Rectal smooth muscle tissue (tissue), 1 donor: ENCODE data around the gene MKX.

Experiments
- H3K27ac ChIP-seq: one replicate; pipeline ENCODE4 v1.7.0; 2013; ENCODE audit warnings: low read depth, low read length, inconsistent platforms
- H3K27me3 ChIP-seq: one replicate; pipeline ENCODE4 v1.7.0; 2013; ENCODE audit warnings: low read length; ENCODE audit not compliant: control insufficient read depth, insufficient read depth
- H3K36me3 ChIP-seq: one replicate; pipeline ENCODE4 v1.7.0; 2013; ENCODE audit warnings: low read length; ENCODE audit not compliant: control insufficient read depth, insufficient read depth
- H3K4me1 ChIP-seq: one replicate; pipeline ENCODE4 v1.7.0; 2013; ENCODE audit warnings: low read length; ENCODE audit not compliant: control insufficient read depth, insufficient read depth
- H3K4me3 ChIP-seq: one replicate; pipeline ENCODE4 v1.7.0; 2013; ENCODE audit warnings: low read length
- H3K9ac ChIP-seq: one replicate; pipeline ENCODE4 v1.7.0; 2013; ENCODE audit warnings: low read length

Gene MKX

DNA sequence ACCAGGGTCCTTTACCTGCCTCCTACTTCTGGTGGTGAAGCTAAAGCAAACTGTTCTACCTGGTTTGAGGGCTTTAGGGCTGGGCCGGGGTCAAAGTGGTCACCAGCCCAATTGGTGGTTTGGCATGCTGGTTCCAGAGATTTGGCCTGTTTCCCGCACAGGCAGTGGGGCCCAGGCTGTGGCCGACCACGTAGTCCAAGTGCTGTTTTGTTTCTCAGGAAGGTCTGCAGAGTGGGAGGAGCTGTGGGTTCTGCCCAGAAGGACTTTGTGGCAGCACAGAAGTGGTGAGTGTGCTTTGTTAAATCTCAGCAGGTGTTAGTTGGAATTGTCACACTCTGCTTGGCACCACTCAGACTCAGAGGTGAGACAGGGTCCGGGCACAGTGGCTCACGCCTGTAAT, 85.8 kb downstream of the MKX start:
- Histone ChIP-seq H3K9ac (no peak overlapping the region), H3K4me3 (no peak overlapping the region), H3K27me3 (no peaks in the 10 kb centered on the region), H3K4me1 (no peaks in the 10 kb centered on the region), H3K36me3 (no peaks in the 10 kb centered on the region), H3K27ac (no peak overlapping the region)

DNA sequence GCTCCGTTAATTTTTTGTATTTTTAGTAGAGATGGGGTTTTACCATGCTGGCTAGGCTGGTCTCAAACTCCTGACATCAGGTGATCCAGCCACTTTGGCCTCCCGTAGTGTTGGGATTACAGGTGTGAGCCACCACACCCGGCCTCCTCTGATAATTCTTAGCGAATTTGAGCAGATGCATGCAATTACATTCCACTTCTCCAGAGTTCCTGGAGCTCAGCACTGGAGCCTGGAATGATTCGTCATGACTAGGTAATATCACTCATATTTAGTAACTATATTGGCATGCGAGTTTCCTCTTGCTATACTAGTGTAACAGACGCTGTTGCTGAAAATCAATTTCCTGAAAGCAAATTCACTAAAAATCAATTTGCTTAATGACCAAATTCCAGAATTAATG, 86.8 kb downstream of the MKX start:
- Histone ChIP-seq H3K36me3 (no peaks in the 10 kb centered on the region), H3K9ac (no peak overlapping the region), H3K4me3 (no peak overlapping the region), H3K4me1 (no peaks in the 10 kb centered on the region), H3K27ac (no peak overlapping the region), H3K27me3 (no peaks in the 10 kb centered on the region)

DNA sequence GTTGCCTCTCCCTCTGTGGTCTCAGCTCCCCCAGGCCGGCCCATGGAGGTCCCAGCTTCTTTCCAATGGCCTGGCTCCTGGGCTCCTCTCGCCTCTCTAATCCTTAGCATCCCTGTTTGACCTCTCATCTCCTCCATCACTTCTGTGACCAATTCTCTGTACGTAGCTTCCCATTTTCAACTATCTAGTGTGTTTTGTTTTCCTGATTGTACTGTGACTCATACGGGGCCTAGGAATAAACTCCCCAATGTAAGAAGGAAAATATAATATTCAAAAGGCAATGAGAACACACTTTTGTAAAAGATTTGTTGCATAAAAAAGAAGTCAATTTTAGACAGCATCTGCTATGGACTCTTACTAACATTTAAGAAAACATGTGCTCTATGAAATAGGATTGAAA, 90.3 kb downstream of the MKX start:
- Histone ChIP-seq H3K4me1 (no peaks in the 10 kb centered on the region), H3K36me3 (no peaks in the 10 kb centered on the region), H3K27ac (no peak overlapping the region), H3K27me3 (no peaks in the 10 kb centered on the region), H3K4me3 (no peak overlapping the region), H3K9ac (no peak overlapping the region)

DNA sequence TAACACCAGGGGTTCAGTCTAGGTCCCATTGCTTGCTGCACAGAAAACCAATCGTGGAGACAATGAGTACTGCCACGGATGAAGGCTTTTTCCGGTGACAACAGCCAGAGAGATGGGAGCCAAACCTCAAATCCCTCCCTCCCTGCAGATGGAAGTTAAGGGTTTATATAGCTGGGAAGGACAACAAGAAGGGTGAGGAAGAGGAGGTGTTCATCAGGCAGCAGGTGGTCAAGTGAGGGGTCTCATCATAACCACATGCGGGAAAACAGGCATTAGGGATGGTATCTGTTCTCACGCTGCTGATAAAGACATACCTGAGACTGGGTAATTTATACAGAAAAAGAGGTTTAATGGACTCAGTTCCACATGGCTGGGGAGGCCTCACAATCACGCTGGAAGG, 91.3 kb downstream of the MKX start:
- no peak overlapping the region for H3K4me3 ChIP-seq
- H3K27me3 ChIP-seq: no peaks in the 10 kb centered on the region
- H3K4me1 ChIP-seq: no peaks in the 10 kb centered on the region
- H3K9ac ChIP-seq: no peak overlapping the region
- H3K27ac ChIP-seq: no peak overlapping the region
- H3K36me3 ChIP-seq: no peaks in the 10 kb centered on the region

DNA sequence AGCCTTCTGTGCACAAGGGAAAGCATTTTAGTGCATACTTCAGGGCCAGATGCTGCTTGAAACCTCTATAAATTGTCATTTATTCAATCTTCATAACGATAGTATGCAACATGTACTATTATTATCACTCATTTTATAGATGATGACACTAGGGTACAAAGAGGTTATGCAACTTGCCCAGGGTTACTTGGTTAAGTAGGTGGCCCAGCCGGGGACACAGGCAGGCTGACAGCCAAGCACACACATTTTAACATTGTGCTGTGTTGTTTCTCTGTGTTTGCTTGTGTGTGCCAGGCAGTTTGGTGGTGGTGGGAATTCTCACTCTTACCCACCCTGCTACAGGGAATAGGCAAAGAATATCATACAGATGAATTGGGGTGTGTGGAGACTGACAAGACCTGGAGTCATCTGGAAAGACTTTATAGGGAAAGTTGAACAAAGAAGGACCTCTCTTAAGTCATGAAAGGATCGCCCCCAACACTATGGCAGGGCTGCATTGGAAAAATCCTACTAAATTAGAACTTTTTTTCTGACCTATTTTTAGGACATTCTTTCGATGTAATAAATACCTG, 98.9 kb downstream of the MKX start:
- no peak overlapping the region for H3K27ac ChIP-seq
- no peak overlapping the region for H3K9ac ChIP-seq
- H3K4me3 ChIP-seq: no peak overlapping the region
- no peaks in the 10 kb centered on the region for H3K36me3 ChIP-seq
- no peaks in the 10 kb centered on the region for H3K4me1 ChIP-seq
- no peaks in the 10 kb centered on the region for H3K27me3 ChIP-seq

DNA sequence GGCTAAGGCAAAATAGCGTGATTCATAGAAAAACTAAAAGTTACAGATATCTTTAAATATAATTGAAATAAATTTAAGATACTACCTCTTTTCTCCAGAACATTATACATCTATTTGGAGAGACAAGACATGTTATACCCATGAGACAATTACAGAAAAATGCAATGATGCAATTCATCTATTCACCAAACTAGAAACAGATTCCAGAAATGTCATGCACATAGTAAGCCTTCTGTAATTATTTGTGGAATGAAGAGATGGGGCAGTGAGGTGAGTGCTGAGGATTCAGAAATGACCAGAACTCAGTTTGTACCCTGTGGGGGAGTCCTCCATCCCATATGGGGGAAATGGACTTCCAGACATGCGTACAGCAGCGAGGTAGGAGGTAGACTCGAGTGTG, 99.4 kb downstream of the MKX start:
- H3K4me1 ChIP-seq: no peaks in the 10 kb centered on the region
- no peak overlapping the region for H3K27ac ChIP-seq
- H3K4me3 ChIP-seq: no peak overlapping the region
- no peaks in the 10 kb centered on the region for H3K36me3 ChIP-seq
- no peak overlapping the region for H3K9ac ChIP-seq
- no peaks in the 10 kb centered on the region for H3K27me3 ChIP-seq

DNA sequence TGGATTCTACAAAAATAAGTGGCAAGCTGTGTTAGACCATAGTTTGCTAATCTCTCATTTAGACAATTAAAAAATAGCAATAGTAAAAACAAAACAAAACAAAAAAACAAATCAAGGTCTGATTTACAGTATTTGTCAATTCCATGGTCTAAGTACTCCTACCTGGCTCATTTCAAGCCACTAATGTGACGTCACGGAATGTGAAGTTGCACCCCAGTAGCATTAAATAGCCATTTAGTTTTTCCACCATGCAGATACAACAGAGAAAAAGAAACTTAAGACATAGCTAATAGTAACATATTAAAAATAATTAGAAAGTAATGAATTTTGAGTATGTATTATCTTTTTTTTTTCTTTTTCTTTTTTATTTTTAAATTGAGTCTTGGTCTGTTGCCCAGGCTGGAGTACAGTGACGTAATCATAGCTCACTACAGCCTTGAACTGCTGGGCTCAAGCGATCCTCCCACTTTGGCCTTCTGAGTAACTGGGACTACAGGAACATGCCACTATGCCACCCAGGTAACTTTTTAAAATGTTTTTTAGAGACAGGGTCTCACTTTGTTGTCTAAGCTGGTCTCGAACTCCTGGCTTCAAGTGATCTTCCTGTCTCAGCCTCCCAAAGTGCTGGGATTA, 101.2 kb downstream of the MKX start:
- no peak overlapping the region for H3K4me3 ChIP-seq
- no peak overlapping the region for H3K27ac ChIP-seq
- no peaks in the 10 kb centered on the region for H3K36me3 ChIP-seq

DNA sequence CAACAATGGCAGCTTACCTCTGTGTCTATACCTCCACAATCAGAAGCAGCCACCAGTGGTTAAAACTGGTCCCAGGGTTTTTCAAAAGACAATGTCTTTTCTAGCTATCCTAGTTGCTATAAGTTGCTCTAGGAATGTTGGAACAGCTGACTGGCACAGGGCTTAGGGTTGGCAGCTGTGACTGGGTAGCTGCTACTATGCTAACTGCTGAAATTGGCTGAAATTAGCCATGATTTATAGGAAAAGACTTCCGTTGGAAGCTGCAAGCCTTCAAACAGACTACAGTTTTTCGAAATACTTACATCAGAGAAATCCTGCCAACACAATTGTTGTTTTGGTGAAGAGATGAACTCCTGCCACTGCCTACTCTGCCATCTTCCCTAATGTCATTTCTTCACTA, 102.3 kb downstream of the MKX start:
- Histone ChIP-seq H3K4me1 (no peaks in the 10 kb centered on the region), H3K9ac (no peak overlapping the region), H3K27ac (no peak overlapping the region), H3K4me3 (no peak overlapping the region), H3K27me3 (no peaks in the 10 kb centered on the region), H3K36me3 (no peaks in the 10 kb centered on the region)

More for the DNA sequence above, 101.2 kb downstream of the MKX start:
- Histone ChIP-seq H3K27me3 (no peaks in the 10 kb centered on the region), H3K4me1 (no peaks in the 10 kb centered on the region), H3K9ac (no peak overlapping the region)

DNA sequence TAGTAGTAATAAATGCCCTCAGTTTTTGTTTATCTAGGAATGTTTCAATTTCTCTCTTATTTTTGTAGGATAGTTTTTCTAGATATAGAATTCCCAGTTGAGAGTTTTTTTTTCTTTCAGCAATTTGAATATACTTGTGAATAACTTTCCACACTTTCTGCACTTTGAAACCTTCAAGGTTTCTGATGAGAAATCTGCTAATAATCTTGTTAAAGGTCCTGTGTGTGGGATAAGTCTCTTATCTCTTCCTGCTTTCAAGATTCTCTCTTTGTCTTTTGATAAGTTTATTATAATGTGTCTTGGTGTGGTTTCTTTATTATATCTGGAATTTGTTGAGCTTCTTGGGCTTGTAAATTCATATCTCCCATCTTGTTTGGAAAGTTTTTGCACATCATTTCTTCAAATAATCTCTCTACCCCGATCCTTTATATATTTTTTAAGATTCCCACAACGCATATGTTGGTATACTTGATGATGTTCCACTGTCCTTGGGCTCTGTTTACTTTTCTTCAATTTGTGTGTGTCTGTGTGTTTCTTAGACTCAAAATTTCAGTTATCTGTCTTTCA, 103.5 kb downstream of the MKX start:
- Histone ChIP-seq H3K27ac (no peak overlapping the region), H3K9ac (no peak overlapping the region), H3K4me3 (no peak overlapping the region), H3K4me1 (no peaks in the 10 kb centered on the region), H3K36me3 (no peaks in the 10 kb centered on the region), H3K27me3 (no peaks in the 10 kb centered on the region)

DNA sequence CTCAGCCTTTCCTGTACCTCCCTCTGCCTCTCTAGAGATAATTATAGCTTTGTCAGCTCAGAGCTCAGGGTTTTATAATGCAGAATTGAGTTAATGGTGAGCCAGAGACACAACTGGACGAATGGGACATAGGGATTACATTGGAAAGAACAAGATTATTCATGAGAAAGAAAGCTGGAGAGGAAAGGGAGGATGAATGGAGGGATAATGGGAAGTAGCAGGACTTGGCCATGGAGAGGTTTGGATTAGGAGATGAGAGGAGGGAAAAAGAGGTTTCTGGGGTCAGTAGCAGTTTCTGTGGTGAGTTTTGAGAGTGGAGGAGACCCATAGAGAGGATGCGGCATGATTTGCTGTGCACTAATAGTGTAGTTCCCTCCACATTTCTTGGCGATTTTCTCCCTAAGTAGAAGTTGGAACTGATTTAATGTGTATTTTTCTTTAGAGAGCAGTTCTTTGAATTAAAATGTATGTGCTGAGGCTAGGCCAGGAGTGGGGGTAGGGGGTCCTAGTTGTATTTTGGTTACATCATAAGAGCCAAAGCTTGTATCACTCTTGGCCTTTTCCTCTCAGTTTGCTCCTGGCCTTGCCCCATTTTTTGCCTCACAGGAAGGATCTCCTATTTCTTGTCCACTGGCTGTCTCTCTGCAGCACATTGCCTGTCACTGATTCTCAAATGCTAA, 107.4 kb downstream of the MKX start:
- H3K36me3 ChIP-seq: no peaks in the 10 kb centered on the region
- no peaks in the 10 kb centered on the region for H3K4me1 ChIP-seq
- no peak overlapping the region for H3K4me3 ChIP-seq
- no peak overlapping the region for H3K27ac ChIP-seq
- H3K27me3 ChIP-seq: no peaks in the 10 kb centered on the region
- H3K9ac ChIP-seq: no peak overlapping the region

DNA sequence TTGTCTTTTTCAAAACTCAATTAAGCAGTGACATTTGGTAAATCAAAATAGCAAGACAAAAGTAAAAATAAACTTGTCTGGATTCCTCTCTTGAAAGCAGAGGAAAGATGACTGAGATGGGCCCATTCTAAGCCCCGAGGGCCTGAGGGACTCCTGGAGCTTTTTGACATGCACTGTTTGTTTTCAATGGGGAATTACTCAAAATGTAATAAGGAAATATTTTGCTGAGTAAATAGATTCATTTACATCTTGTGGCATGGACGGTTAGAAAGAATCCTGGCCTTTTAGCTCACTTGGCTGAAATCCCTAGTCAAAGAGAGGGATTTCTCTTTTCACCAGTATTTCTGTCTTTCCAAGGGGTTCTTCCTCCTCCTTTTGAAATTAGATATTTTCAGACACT, 108.0 kb downstream of the MKX start:
- no peaks in the 10 kb centered on the region for H3K27me3 ChIP-seq
- no peaks in the 10 kb centered on the region for H3K36me3 ChIP-seq
- no peaks in the 10 kb centered on the region for H3K4me1 ChIP-seq
- no peak overlapping the region for H3K27ac ChIP-seq
- H3K4me3 ChIP-seq: no peak overlapping the region
- H3K9ac ChIP-seq: no peak overlapping the region

DNA sequence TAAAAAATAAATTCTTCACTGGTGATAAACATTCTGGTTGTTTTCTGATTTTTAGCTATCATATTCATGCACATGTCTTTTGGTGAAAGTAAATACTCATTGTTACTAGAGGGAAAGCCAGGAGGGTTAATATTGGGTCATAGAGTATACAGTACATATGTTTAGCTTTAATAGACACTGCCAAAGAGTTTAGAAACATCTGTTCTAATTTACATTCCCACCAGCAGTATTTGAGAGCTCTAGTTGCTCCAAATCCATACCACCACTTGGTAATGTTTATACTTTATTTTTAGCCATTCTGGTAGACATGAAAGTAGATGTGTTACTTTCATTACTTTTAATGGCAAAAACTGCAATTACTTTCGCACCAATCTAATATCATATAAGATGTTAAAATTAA, 108.8 kb downstream of the MKX start:
- H3K27ac ChIP-seq: no peak overlapping the region
- H3K36me3 ChIP-seq: no peaks in the 10 kb centered on the region
- H3K4me3 ChIP-seq: no peak overlapping the region
- H3K4me1 ChIP-seq: no peaks in the 10 kb centered on the region
- H3K27me3 ChIP-seq: no peaks in the 10 kb centered on the region
- H3K9ac ChIP-seq: no peak overlapping the region
